GM21825 (cell line): Measurements from ENCODE around the gene EPHA1.

Experiments used
- ATAC-seq: cut with Tn5 transposase; IDR thresholded peaks from one replicate; pipeline ENCODE4 v1.9.1; 2021; ENCODE audit warnings: mild to moderate bottlenecking, moderate library complexity; ENCODE audit not compliant: unreplicated experiment

Gene EPHA1

DNA sequence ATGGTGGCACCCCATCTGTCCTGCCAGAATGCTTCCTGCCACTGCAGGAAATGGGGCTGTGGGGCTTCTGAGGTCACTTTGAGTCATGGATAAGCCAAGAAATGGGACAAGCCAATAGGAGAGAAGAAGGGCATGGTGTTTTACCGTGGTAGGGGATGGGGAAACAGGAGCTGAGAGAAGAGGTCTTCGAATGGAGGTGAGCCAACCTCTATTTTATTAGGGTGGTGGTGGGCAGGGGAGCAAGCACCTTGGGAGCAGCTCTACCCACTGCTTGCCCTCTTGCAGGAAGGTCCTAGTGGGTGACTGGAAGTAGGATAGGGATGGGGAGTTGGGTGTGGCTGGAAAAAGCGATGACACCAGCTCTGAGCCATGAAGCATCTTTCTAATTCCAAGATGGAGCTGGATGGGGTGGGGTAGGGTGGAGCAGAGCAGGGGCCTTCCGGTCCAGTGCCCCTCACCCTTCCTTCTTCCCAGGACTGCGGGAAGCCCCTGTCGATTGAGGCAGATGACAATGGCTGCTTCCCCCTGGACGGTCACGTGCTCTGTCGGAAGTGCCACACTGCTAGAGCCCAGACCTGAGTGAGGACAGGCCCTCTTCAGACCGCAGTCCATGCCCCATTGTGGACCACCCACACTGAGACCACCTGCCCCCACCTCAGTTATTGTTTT, 18.4 kb downstream of the EPHA1 start:
- ATAC-seq: no peak

DNA sequence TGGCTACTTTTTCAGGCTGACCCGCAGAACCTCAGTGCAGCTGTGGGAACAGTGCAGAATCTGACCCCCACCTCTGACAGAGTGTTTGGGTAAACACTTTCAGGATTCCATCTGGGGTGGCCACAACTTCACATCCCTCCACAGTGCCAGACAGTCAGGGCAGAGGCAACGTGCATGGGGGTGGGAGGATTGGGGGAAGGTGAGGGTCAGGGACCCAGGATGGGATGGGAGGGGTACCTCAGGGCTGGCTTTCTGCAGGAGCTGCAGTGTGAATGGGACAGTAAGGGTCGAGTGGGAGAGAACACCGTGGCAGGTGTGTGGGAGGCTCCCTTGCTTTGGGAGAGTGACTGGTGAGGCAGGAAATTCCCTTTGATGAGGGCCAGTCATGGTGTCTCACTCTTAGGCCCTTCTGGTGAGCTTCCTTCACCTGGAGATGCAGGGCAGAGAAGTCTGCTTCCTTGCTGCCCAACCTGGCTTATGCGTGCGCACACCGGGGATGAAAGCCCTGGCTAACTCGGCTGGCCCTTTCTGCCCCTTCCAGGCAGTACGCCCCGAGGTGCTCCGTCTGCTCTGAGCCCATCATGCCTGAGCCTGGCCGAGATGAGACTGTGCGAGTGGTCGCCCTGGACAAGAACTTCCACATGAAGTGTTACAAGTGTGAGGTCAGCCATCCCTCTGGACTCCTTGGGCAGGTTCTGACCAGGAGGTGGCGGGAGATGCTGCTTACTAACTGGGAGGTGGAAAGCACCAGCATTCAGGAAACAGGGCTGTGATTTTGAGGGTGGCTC, 19.1 kb downstream of the EPHA1 start:
- ATAC-seq: no peak

DNA sequence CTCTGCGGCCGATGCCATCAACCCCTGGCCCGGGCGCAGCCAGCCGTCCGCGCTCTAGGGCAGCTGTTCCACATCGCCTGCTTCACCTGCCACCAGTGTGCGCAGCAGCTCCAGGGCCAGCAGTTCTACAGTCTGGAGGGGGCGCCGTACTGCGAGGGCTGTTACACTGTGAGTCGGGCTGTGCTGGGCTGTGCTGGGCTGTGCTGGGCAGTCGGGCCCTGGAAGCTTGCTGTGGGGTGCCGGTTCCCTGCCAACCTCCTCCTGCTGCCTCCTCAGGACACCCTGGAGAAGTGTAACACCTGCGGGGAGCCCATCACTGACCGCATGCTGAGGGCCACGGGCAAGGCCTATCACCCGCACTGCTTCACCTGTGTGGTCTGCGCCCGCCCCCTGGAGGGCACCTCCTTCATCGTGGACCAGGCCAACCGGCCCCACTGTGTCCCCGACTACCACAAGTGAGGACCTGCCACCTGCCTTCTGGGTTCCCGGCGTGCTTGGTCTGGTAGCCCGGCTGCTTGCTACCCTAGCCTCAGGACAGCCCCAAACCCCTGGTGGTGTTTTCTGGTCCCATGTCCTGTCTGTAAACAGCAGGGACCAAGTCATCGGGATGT, 20.1 kb downstream of the EPHA1 start:
- ATAC-seq: no peak

DNA sequence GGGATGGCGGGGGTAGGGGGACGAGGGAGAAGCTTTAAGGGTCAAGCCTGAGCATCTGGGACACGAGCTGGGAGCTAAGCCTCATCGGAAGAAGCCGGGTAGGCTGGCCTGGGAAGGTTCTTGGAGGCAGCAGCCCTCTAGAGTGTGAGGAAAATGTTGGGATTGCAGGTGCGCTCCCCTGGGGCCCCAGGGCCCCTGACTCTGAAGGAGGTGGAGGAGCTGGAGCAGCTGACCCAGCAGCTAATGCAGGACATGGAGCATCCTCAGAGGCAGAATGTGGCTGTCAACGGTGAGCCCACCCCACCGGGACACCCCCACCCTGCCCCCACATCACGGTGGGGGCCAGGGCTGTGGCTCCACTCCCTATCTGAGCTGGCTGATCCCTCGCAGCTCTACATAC, 20.6 kb downstream of the EPHA1 start:
- no peak for ATAC-seq

DNA sequence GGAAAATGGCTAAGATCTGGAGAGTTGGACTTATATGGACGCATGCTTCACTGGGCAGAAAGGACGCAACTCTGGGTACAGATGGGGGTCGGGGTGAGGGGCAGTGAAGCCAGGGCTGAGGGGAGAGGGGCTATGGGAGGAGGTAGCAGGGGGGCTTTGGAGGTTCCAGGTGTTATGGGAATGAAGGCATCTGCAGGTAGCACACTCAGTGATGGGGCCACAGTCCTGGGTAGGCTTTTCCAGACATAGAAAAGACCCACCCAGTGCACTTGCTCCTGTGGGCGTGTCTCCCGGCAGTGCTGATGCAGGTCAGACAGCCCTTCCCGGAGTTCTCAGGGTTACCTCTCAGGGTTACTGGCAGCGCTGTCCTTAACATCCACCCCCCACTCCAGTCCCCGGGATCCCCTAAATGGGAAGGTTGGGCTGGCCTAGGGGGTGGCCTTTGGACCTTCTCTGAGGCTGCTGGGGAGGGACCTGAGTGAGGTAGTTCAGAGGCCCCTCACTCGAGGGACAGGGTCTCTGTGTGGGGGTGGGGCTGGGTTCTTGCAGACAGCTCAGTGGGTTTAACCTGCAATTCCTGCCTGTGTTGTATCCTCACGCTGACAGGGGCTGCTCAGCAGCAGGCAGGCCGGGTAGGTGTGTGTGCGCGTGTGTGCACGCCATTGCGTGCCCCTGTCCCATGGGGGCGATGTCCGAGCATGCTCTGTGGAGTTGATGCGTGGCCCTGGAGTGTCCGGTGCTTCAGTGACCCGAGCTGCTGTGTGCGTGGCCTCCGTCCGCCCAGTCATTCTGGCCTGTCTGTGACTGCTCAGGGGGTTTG, 21.3 kb downstream of the EPHA1 start:
- ATAC-seq: no peak

DNA sequence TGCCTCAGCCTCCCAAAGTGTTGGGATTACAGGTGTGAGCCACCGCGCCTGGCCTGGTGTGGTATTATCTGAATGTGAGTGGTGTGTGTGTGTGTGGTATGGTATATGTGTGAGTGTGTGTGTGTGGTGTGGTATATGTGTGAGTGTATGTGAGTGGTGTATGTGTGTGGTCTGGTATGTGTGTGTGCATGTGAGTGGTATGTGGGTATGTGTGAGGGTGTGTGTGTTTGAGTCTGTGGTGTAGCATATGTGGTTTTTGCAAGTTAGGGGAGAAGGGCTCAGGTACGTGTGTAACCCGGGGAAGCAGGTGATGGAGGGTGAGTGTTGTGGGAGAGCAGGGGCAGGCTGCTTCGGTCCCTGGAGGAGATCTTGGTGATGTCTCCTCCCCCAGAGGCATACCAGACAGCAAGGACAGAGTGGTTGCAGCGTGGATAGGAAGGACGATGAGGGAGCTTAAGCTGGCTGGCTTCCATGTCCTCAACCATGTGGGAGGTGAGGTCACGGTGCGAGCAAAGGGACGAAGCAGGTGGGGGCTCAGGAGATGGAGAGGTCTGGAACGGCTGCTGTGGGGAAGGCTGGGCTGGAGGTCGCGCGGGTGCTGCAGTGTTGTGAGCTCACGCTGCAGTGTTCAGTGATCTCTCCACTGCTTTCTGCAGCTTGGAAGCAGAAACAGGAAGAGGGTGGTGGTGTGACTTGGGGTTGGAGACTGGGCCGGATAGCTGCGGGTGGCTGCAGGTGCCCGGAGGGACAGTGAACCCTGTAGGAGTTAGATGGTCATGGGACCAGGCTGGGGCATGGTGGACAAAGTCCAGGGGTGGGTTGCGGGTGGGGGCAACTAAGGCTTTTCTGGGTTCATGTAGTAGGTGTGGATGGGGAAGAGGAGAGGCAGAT, 22.5 kb downstream of the EPHA1 start:
- ATAC-seq: peak; percentile 35

DNA sequence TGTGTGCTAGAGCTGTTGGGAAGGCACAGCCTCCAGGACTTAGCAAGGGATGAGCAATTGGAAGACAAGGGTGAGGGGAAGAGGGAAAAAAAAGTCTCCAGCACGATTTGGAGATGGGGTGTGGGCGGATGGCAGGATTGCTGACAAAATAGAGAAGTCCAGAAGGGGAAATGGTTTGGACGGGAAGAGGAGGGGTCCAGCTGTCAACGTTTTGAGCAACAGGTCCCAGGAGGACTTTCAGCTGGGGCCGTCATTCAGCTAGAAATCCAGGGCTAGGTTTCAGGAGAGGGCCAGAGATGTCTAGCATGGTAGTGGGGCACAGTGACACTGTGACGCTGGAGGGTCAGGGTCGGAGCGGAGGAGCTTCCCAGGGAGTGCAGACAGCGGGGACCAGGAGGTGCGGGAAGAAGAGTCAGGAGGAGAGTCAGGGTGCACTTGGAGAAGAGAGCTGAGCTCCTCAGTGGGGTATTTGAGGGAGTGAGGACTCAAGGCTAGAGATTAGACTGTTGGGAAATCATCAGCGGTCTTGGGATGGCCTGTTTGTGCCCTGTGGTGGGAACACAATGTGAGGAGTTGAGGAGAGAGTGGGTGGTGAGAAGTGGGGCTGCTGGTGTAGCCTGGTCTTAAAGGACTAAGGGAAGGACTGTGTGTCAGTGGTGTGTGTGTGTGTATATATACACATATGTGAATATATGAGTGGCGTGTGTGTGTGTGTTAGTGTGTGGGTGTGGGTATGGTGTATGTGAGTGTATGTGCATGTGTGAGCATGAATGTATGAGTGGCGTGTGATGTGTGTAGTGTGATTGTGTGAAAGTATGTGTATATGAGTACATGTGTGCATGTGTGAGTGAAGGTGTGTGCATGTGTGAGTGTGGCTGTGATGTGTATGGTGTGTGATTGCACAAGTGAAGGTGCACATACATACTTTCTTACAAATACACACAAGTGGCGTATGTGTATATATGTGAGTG, 23.7 kb downstream of the EPHA1 start:
- no peak for ATAC-seq

DNA sequence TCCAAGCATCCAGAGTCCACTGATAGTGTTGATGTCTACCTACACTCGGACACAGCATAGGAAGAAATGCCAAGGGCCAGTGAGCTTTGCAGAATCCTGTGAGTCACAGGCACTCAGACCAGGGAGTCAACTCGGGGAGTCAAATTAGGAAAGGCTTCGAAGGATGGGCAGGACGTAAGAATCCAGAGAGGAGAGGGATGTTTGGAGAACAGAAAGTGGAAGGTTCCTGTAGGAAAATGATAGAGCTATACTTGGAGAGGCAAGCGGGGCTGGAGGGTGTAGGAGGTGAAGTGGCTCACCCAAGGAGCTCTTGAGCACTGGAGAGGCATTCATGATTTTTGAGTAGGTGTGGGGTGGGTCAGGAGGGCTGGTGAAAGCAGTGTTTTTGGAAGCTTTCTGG, 24.5 kb downstream of the EPHA1 start:
- no peak for ATAC-seq

DNA sequence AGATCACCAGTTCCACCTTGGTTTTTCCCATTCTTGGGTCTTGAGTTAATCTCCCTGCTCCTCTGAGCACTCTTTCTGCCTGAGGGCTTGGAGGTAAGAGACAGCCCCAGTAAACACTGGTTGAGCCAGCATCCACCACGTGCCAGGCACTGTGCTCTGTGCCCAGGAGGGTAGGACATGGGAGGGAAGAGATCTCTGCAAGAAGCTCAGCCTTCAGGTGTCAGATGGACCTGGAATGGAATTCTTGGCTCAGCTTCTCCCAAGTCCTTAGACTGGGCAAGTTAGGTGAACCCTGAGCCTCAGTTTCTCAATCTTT, 25.1 kb downstream of the EPHA1 start:
- ATAC-seq: no peak

DNA sequence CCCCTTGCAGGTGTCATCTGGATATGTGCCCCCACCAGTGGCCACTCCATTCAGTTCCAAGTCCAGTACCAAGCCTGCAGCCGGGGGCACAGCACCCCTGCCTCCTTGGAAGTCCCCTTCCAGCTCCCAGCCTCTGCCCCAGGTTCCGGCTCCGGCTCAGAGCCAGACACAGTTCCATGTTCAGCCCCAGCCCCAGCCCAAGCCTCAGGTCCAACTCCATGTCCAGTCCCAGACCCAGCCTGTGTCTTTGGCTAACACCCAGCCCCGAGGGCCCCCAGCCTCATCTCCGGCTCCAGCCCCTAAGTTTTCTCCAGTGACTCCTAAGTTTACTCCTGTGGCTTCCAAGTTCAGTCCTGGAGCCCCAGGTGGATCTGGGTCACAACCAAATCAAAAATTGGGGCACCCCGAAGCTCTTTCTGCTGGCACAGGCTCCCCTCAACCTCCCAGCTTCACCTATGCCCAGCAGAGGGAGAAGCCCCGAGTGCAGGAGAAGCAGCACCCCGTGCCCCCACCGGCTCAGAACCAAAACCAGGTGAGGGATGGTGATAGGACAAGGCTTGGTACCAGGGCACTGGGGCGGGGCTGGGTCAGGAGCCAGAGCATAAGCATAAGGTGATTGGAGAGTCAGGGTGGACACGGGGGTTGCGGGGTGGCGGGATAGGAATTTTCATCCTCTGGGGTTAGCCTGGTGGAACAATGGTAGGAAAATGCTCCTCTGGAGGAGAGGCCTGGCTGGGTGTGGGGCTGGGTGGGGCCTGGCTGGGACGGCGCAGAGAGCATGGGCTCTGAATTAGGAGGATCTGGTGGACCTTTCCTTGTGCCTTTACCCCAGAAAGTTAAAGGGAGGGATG, 25.6 kb downstream of the EPHA1 start:
- no peak for ATAC-seq

DNA sequence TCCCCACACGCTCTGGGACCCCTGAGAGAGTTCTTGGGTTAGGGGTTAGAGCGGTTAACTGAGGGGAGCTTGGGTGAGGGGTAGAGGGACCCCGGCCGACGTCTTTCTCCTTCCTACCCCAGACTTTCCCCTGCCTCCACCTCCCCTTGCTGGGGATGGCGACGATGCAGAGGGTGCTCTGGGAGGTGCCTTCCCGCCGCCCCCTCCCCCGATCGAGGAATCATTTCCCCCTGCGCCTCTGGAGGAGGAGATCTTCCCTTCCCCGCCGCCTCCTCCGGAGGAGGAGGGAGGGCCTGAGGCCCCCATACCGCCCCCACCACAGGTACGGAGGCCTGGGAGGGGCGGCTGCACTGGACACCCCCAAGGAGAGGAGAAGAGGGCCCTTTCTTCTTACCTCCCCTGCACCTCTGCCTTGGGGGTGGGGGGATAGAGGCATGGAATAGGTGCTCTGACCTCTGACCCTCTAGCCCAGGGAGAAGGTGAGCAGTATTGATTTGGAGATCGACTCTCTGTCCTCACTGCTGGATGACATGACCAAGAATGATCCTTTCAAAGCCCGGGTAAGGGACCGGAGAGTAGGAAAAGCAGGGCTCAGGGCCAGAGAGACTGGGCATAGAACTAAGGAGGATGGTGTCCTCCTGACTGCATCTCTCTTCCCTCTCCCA, 26.4 kb downstream of the EPHA1 start:
- no peak for ATAC-seq

DNA sequence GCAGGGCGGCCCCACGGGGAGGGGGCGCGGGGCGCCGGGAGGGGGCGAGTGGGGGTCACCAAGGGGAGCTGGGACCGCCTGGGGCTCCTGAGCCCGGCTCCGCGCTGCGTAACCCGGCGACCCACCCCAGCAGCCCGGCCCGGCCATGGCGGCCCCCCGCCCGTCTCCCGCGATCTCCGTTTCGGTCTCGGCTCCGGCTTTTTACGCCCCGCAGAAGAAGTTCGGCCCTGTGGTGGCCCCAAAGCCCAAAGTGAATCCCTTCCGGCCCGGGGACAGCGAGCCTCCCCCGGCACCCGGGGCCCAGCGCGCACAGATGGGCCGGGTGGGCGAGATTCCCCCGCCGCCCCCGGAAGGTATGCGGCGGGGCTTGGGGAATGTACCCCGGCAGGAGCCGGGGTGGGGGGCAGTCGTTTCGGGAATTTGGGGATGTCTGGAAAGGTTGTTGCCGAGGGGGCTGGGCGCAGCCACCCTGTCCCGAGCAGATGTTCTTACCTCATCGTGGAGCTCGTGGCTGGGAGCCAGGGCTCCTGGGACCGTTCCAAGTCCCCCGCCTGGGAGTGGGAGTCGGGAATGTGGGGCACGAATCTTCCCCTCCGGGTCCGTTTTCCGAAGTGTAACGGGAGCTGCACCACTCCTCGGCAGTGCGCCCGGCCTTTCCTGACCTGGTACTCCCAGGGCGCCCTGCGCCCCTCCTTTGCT, 27.1 kb downstream of the EPHA1 start:
- peak; percentile 8 for ATAC-seq

DNA sequence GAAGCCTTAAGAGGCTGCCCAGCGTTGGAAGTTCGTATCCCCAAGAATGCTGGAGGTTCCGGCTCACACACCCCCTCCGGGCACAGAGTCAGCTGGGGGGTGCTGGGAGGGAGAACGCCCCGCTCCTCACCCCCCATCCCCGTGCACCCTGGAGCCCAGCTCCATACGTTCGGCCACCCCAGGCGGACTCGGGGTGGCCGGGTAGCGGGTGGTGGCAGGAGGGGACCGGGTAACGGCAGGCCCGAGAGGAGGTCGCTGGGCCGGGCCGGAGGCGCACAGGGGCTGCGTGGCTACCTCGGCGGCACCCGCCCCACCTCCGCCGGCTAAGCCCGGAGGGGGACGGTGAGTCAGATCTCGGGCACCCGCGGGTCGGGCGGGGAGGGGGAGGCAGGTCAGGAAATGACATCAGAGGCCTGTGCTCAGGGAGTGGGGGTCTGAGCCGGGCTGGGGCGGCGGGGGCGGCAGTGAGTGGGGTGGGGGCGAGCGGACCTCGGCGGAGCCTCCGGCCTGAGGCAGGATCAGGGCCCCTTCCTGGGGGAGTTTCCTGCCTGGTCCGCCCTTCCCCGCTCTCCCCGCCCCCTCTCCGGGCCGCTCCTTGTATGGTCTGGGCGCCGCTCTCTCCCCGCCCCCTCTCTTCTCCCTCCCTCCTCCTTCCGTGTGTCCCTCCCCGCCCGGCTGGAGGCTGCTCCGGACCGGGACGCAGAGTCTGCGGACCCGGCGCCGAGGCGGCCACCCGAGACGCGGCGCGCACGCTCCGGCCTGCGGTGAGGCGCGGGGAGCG, 27.8 kb downstream of the EPHA1 start, which contains the start of gene ZYX:
TSS of gene ZYX (plus strand) at position 700 of the 781 bp plus-strand sequence. CDS start 227 bp downstream, outside the sequence.
- ATAC-seq: peak; percentile 81

DNA sequence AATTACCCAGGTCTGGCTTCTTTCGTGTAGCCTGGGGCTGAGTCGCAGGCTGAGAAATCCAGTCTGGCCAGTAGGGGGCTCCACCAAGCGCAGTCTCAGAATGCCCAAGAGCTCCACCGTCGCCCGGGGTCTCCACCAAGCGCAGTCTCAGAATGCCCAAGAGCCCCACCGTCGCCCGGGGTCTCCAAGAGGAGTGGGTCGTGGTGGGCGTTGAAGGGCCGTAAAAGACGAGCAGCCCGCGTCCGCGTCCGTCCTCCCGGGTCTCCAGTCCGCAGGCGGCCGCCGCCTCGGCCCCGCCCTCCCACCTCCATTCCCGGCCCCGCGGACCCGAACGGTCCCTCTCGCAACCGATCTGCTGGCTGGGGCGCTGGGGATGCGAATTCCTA, 28.4 kb downstream of the EPHA1 start:
- ATAC-seq: peak; percentile 50

DNA sequence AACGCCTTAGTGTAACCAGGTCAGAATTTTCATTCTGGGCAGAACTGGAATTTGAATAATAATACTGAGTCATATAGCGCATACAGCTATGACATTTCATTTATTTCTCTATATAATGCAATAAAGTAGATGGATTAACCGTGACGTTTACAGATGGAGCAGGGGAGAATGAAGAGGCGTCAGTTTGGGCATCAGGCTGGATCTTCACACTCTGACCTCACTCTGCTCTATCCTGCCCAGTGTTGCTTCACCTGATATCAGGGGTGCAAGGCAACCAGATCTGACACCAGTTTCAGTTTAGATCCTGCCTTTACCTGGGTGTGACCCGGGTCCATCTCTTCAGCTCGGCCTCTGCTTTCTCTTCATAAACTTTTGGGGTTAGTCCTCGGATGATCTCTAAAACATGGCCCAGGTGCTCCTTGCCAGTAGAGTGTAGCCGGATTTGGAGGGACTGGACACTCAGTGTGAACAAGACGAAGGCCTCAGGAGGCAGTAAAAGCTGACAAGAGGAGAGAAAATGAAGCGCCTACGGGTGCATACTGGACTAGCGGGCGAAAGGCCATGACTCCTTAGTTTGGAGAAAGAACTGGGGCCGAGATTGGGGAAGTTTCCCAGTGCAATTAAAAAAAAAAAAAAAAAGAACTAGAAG, 28.9 kb downstream of the EPHA1 start:
- ATAC-seq: no peak

DNA sequence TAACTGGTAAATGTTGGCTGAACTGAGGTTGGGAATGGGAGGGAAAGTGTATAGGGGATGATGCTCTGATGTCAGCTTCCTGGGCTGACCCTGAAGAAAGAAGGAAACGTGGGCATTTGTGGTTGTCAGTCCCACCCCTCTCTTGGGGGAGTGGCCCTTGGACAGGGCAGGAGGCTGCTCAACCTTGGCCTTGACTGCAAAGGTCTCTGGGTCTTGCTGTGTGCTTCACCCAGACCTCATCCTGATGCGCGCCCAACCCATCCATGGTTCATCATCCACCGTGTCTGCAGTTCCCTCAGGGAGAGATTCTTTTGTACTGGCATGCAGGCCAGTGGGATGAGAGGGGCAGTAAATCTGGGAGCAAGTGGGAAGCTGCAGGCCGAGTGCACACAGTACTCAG, 32.3 kb downstream of the EPHA1 start:
- ATAC-seq: no peak
